Measurements from ENCODE around the gene CADPS. TPM values are rescaled to one million over a fixed set of nuclear protein-coding genes. Genes with fewer than 3 reads are reported as not detected.

The CADPS gene
- total and polyA plus RNA-seq, 9 of the 15 experiments (the other 6 are each of a cell fraction or from before 2014, with no cell fraction given), result not detected

GRCh38 chr3:62727536-62727935 lies 147.7 kb downstream of the CADPS start:
- Histone ChIP-seq H3K4me2 (ENCODE audit: insufficient read depth, low read length) (no peak overlapping the region), H3K9me3 (replicated peaks; ENCODE audit: control insufficient read depth, insufficient read depth, low read depth, low read length) (no peaks in the 10 kb centered on the region), H4K20me1 (replicated peaks; ENCODE audit: control insufficient read depth, insufficient read depth, low read length) (no peaks in the 10 kb centered on the region), H3K79me2 (ENCODE audit: control insufficient read depth, insufficient read depth, low read length) (no peaks in the 10 kb centered on the region), H3K4me3 (no peak overlapping the region), H3K4me1 (replicated peaks in 1 of 2; ENCODE audit: control insufficient read depth in 2 of 2, insufficient read depth in 2 of 2, low read length in 2 of 2) (no peaks in the 10 kb centered on the region), H3K36me3 (ENCODE audit: control insufficient read depth, insufficient read depth, low read length) (no peaks in the 10 kb centered on the region), H3K9me1 (ENCODE audit: control insufficient read depth, insufficient read depth, low read length) (no peaks in the 10 kb centered on the region), H3K27me3 (ENCODE audit: control insufficient read depth in 2 of 2, insufficient read depth in 2 of 2, low read length in 2 of 2) (no peaks in the 10 kb centered on the region), H2AFZ (ENCODE audit: low read depth, low read length) (no peak overlapping the region), H3K9ac (ENCODE audit: insufficient read depth in 1 of 2, low read depth in 2 of 2, low read length in 2 of 2) (no peak overlapping the region), H3K27ac (ENCODE audit: extremely low read depth, low read depth, low read length) (no peak overlapping the region)
- CTCF ChIA-PET (ENCODE audit: low intra/inter-chr PET ratio), result no interaction called here
- POLR2A ChIA-PET, result no interaction called here
- intact Hi-C loops (cut with micrococcal nuclease), result no loop called here
- TF ChIP-seq SOX6 (IDR thresholded peaks at IDR 0.05) (no peak), GABPB2 (CRISPR knock-in tag; conservative IDR thresholded peaks at IDR 0.05) (no peak), NELFE (IDR thresholded peaks at IDR 0.05; ENCODE audit: insufficient read depth, insufficient read length) (no peak), GATAD2B (IDR thresholded peaks at IDR 0.05; ENCODE audit: borderline replicate concordance) (no peak), ZBTB11 (CRISPR knock-in tag; IDR thresholded peaks at IDR 0.05) (peak in 1 of 3 experiments; percentile 18; a peak in 1 of 6 replicates), SNRNP70 (optimal IDR thresholded peaks at IDR 0.05; ENCODE audit: low read depth, low read length) (no peak), RNF2 (IDR thresholded peaks at IDR 0.05) (no peak), TEAD2 (tag; IDR thresholded peaks at IDR 0.05) (no peak)
- FAIRE-seq (no peak), DNase-seq (ENCODE audit: extremely low read depth in 1 of 4, low spot score in 3 of 4) (no peak), ATAC-seq (no peak)
- BruUV-seq (replicated peaks), result no TSS peak
- 0% methylated on average over 1 of the region's 1 CpG for WGBS (ENCODE audit: insufficient coverage, low coverage, missing lambda C conversion rate)
- in situ Hi-C loops (cut with MboI), result no loop called here

Data from K562 (cell line).